Effector CD8-positive, alpha-beta T cell (primary cell): Measurements from ENCODE around the gene FAM162A.
"Not testable (repeated sequence)": the region's sequence is repeated elsewhere in the genome, so short reads cannot be mapped to it uniquely, and the experiment has no call there.

Experiments used
- DNase-seq: peaks from one replicate; lab custom pipeline; 2025; lab: John Stamatoyannopoulos, UW
- total RNA-seq, 4 experiments: gene quantifications; one replicate each; lab custom pipeline; 2026; lab: John Stamatoyannopoulos, UW

Gene FAM162A
- 22.1 to 38.6 (median 28.4) reads per million in 4 experiments for total RNA-seq

GRCh38 chr3:122383771-122384697 is at the start of gene FAM162A:
Gene FAM162A (plus strand): TSS chr3:122384182. CDS start chr3:122384266, 84 bp downstream.
- DNase-seq: peak; percentile 87

DNA sequence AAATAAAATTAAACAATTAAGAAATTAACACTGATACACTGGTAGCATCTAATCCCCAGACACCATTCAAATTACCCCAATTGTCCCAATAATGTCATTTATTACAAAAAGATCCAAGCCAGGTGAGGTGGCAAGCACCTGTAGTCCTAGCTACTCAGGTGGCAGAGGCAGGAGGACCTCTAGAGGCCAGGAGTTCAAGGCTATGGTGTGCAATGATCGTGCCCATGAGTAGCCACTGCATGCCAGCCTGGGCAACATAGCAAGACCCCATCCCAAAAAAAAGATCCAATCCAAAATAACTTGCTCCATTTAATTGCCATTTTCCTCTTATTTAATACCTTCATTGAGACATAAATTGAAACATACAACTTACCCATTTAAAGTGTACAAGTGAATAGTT is 41.2 kb upstream of the FAM162A start:
- no peak for DNase-seq

- DNase-seq: no peak
Observed at GRCh38 chr3:122343654-122344053, 40.3 kb upstream of the FAM162A start.

- no peak for DNase-seq
Observed at GRCh38 chr3:122349171-122349570, 34.8 kb upstream of the FAM162A start.

DNA sequence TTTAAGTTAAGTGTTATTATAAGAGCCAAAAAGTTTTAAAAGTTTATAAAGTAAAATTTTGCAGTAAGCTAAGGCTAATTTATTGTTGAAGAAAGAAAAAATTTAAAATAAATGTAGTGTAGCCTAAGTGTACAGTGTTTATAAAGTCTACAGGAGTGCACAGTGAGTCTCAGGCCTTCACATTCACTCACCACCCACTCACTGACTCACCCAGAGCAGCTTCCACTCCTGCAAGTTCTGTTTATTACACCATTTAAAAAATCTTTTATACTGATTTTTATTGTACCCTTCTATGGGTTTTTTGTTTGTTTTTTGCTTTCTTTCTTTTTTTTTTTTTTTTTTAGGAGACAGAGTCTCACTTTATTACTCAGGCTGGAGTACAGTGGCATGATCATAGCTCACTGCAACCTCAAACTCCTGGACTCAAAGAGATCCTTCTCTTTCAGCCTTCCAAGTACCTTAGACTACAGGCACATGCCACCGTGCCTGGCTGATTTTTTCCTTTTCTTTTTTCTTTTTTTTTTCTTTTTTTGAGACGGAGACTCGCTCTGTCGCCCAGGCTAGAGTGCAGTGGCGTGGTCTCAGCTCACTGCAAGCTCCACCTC is 33.1 kb upstream of the FAM162A start:
- no peak for DNase-seq

- DNase-seq: no peak
Observed at GRCh38 chr3:122351612-122352011, 32.4 kb upstream of the FAM162A start.

DNA sequence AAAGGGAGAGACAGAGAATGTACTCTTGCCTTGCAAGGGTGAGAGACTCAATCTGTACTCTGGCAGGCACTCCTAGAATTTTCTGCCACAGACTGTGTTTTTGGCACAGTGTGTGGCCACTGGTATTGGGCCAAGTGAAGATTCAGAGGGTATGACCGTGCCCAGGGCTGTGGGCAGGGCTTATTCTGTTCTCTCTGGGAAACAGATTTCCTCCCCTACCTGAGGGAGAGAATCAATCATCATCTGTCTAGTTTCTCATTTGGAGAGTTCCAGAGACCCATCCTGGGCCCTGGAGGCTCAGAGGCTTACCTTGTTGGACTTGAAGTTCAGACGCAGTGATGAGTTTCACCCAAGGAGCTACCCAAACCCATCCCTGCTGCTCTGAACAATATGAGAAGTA is 30.8 kb upstream of the FAM162A start:
- no peak for DNase-seq

DNA sequence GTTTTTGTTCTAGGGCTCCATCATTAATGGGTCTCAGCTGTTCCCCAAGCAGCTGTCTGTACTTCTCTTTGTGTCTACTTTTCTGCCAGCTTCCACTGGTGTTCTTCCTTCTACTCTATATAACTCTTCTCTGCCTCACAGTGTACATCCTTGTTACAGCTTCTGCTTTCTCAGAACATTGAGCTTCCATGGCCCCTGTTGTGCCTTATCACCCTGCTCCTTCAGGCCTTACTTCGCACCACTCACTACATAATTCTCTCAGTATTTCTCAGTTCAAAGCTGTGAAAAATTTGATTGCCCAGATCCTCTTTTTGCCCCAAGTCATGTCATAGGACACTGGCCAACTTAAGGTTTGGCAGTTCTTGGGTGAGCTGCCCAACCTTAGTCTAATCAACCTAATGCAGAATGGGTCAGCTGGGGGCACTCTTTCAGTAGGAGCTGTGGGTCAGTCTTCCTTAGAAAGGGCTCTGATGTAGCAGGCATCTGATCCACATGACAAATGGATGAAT is 30.0 kb upstream of the FAM162A start:
- DNase-seq: no peak

GRCh38 chr3:122355612-122356011 is 28.4 kb upstream of the FAM162A start:
- no peak for DNase-seq

- DNase-seq: peak; percentile 1
Observed at GRCh38 chr3:122356402-122356801, 27.6 kb upstream of the FAM162A start.

DNA sequence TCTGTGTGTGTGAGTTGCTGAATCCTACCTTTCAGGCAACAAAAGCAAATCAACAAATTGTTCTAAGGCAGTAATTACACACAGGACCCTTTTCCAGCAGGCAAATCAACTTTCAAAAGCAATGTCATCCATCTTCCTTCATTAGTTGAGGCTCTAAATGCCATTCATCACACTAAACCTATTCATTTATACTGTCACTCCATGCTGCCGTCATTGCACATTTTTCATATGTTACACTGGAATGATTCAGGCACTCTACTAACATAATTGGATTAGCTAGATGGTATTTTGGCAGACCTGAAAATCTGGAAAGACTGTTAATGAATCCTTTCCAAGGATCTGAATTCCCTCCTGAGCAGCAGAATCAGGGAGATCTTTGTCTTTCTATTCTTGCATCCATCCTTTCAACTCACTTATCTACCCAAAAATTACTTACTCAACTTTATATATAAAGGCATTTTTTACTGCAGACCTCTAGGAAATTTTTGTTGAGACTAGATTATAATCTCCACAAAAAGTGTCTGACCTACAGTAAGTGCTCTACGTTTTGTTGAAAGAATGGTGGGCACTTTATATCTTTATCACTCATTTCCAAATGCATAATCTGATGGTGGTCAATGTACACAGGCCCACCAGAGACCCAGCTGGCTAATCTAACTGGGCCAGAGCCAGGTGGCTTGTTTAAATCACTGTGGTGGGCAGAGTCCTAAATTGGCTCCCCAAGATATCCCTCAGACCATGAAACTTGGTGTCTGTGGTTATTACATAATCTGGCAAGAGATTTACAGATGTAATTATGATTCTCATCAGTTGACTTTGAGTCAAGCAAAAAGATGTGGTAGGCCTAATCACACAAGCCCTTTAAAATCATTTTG is 25.9 kb upstream of the FAM162A start:
- no peak for DNase-seq

DNA sequence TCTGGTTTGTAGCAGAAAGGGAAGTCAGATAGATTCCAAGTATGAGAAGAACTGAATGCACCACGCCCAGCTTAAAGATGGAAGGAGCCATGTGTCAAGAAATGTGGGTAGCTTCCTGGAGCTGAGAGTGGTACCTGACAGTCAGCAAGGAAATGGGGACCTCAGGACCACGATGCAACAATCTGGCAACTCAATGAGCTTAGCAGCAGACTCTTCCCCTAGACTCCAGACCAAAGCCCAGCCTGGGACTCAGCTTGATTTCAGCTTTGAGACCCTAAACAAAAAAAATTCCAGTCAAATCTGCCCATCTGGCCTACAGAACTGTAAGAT is 25.3 kb upstream of the FAM162A start:
- no peak for DNase-seq

DNA sequence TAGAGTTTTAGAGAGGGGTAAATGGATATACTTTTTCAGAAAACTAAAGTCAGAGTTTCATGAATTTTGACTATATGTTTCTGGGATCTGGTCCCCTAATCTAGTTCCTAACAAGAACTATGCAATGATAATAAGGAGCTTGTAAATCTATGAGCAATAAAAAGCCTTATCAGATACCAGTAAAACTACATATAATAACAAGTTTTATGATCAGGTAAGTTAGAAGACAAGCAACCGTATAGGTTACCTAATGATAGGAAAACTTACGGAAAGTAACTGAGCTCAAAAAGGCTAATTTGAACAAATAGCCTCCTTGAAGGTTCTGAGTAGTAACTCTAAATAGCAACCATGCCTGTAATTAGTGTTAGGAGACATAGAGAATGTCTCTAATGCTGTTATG is 22.0 kb upstream of the FAM162A start:
- no peak for DNase-seq

DNA sequence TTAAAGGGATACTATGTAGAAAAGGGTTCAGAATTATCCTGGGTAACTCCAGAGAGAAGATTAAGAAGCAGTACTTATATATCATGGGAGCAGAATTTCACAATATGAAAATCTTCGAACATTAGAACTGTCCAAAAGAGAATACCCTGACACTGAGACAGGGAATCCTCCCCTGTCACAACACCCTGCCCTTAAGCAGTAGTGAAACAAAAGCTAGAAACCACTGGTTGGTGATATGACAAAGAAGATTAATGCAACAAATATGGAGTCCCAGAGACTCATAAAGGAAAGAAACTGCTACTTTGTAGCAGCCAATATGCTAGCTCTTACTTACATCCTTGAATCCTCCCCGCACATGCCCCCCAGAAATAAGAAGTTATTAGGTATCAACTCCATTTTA is 19.5 kb upstream of the FAM162A start:
- no peak for DNase-seq

- DNase-seq: no peak
Observed at GRCh38 chr3:122365073-122365472, 18.9 kb upstream of the FAM162A start.

- DNase-seq: not testable (repeated sequence)
Observed at GRCh38 chr3:122365582-122366378, 18.2 kb upstream of the FAM162A start.

- DNase-seq: no peak
Observed at GRCh38 chr3:122366379-122366749, 17.6 kb upstream of the FAM162A start.

DNA sequence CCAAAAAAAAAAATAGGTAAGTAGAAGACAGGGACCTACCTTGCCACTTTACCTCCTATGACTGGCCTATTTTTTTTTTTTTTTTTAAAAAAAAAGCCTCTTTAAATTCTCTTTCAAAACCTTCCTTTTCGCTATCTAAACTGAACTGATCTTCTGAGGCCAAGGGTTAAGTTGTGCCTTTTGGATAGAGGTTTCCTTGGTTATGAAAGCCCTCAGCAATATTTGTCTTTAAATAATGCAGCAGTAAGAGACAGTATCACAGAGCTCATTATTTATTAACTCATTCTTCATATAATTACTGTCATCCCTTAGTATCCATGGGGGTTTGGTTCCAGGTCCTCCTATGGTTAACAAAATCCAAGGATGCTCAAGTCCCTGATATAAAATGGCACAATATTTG is 9.9 kb upstream of the FAM162A start:
- DNase-seq: no peak

GRCh38 chr3:122377975-122378374 is 6.0 kb upstream of the FAM162A start:
- no peak for DNase-seq

DNA sequence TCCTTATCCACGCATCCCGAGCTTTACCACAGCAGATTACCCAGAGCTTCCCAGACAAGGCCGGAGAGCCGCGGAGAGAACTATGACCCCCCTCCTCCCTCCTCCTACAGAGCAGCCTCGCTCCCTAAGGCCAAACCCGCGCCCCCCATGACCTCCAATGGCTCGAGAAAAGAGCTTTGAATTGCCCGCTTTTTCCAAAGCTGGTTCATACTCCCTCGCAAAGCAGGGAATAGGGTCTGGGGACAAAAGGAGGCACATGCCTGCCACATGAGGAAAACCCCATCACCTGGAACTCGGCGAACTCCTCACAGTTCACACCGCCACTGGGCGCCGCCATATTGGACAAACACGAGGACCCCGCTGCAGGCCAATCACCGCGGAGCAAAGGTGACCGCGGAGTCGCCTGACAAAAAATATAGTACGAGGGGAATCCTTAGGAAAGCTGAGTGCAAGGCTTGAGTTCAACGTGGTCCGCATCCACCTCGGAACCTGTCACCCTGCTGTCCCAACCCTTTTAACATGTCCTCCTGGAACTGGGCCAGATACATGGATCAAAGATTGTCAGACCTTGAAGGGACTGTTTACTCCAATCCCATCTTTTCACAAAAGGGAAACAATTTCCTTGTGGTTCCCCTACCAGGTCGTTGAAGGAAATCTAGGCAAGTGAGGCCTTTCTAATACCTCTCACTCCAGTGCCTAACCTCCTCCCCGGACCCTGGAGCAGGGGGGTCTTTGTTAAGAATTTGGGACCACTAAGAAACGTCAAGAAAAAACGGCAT is 905 bp upstream of the FAM162A start, which contains the start of gene MIX23:
Gene MIX23 (minus strand): TSS at position 344 of the 779 bp plus-strand sequence. CDS start 7 bp downstream, at position 337.
- peak; percentile 79 for DNase-seq
